HG03139 (cell line): ENCODE measurements around the gene DNAH1.
"Not testable (repeated sequence)": the region's sequence is repeated elsewhere in the genome, so short reads cannot be mapped to it uniquely, and the experiment has no call there.

Experiments
- ATAC-seq: cut with Tn5 transposase; IDR thresholded peaks from one replicate; pipeline ENCODE4 v1.9.1; 2021; ENCODE audit not compliant: unreplicated experiment

DNAH1 gene

GRCh38 chr3:52315977-52316764 is at the start of gene DNAH1:
Gene DNAH1, plus strand, starts transcription at chr3:52316319. Its CDS starts 6,124 bp downstream, at chr3:52322443.
- no peak for ATAC-seq

GRCh38 chr3:52268036-52268435 is 48.1 kb upstream of the DNAH1 start:
- no peak for ATAC-seq

- ATAC-seq = no peak
Measured at GRCh38 chr3:52269776-52270175, 46.3 kb upstream of the DNAH1 start.

GRCh38 chr3:52270252-52270754 is 45.8 kb upstream of the DNAH1 start:
- ATAC-seq = no peak

- not testable (repeated sequence) for ATAC-seq
Measured at GRCh38 chr3:52272172-52272571, 43.9 kb upstream of the DNAH1 start.

- ATAC-seq = no peak
Measured at GRCh38 chr3:52272831-52273230, 43.3 kb upstream of the DNAH1 start.

- not testable (repeated sequence) for ATAC-seq
Measured at GRCh38 chr3:52274781-52275180, 41.3 kb upstream of the DNAH1 start.

- ATAC-seq = no peak
Measured at GRCh38 chr3:52277071-52277964, 38.8 kb upstream of the DNAH1 start.

- peak; percentile 50 for ATAC-seq
Measured at GRCh38 chr3:52277972-52278509, 38.1 kb upstream of the DNAH1 start.

GRCh38 chr3:52278510-52279069 is 37.5 kb upstream of the DNAH1 start, which contains the start of gene WDR82:
Gene WDR82, minus strand, starts transcription at chr3:52278649. Its CDS starts 288 bp downstream, at chr3:52278361.
- peak; percentile 76 for ATAC-seq

GRCh38 chr3:52279596-52279995 is 36.5 kb upstream of the DNAH1 start:
- ATAC-seq = no peak

GRCh38 chr3:52280050-52280461 is 36.1 kb upstream of the DNAH1 start:
- ATAC-seq = no peak

- ATAC-seq = no peak
Measured at GRCh38 chr3:52281981-52282801, 33.9 kb upstream of the DNAH1 start.

GRCh38 chr3:52283306-52283705 is 32.8 kb upstream of the DNAH1 start:
- no peak for ATAC-seq

- ATAC-seq = not testable (repeated sequence)
Measured at GRCh38 chr3:52284051-52284450, 32.1 kb upstream of the DNAH1 start.

GRCh38 chr3:52286777-52287110 is 29.4 kb upstream of the DNAH1 start:
- ATAC-seq = no peak

GRCh38 chr3:52288674-52289073 is 27.4 kb upstream of the DNAH1 start:
- ATAC-seq = no peak

- no peak for ATAC-seq
Measured at GRCh38 chr3:52289338-52289746, 26.8 kb upstream of the DNAH1 start.

GRCh38 chr3:52289747-52290595 is 26.1 kb upstream of the DNAH1 start:
- ATAC-seq = no peak
